HG03571 (cell line): Measurements from ENCODE around the gene PIWIL1.

Experiments
- ATAC-seq: cut with Tn5 transposase; IDR thresholded peaks from one replicate; pipeline ENCODE4 v1.9.1; 2021; ENCODE audit not compliant: unreplicated experiment

Gene PIWIL1

GRCh38 chr12:130336723-130337487, 782 bp upstream of the PIWIL1 start:
- ATAC-seq, result no peak

GRCh38 chr12:130338794-130339601, 1.3 kb downstream of the PIWIL1 start:
- no peak for ATAC-seq

GRCh38 chr12:130339951-130340350, 2.3 kb downstream of the PIWIL1 start:
- no peak for ATAC-seq

- ATAC-seq, result no peak
Observed at GRCh38 chr12:130342442-130342841, 4.8 kb downstream of the PIWIL1 start.

- no peak for ATAC-seq
Observed at GRCh38 chr12:130342842-130343241, 5.2 kb downstream of the PIWIL1 start.

- no peak for ATAC-seq
Observed at GRCh38 chr12:130344529-130344928, 6.8 kb downstream of the PIWIL1 start.

GRCh38 chr12:130345292-130345691, 7.6 kb downstream of the PIWIL1 start:
- no peak for ATAC-seq

- no peak for ATAC-seq
Observed at GRCh38 chr12:130347588-130347987, 9.9 kb downstream of the PIWIL1 start.

GRCh38 chr12:130350715-130351114, 13.0 kb downstream of the PIWIL1 start:
- ATAC-seq, result no peak

- ATAC-seq, result no peak
Observed at GRCh38 chr12:130351326-130351725, 13.6 kb downstream of the PIWIL1 start.

- ATAC-seq, result no peak
Observed at GRCh38 chr12:130353081-130353480, 15.4 kb downstream of the PIWIL1 start.

GRCh38 chr12:130354407-130354806, 16.7 kb downstream of the PIWIL1 start:
- ATAC-seq, result no peak

GRCh38 chr12:130356222-130356621, 18.5 kb downstream of the PIWIL1 start:
- no peak for ATAC-seq

GRCh38 chr12:130357241-130357640, 19.6 kb downstream of the PIWIL1 start:
- ATAC-seq, result no peak

- no peak for ATAC-seq
Observed at GRCh38 chr12:130357729-130358330, 20.1 kb downstream of the PIWIL1 start.

GRCh38 chr12:130362060-130362459, 24.4 kb downstream of the PIWIL1 start:
- ATAC-seq, result no peak

- ATAC-seq, result no peak
Observed at GRCh38 chr12:130364578-130364977, 26.9 kb downstream of the PIWIL1 start.

GRCh38 chr12:130366159-130366558, 28.5 kb downstream of the PIWIL1 start:
- no peak for ATAC-seq

GRCh38 chr12:130367003-130367402, 29.3 kb downstream of the PIWIL1 start:
- no peak for ATAC-seq

- ATAC-seq, result no peak
Observed at GRCh38 chr12:130367523-130367922, 29.8 kb downstream of the PIWIL1 start.

- no peak for ATAC-seq
Observed at GRCh38 chr12:130369816-130370215, 32.1 kb downstream of the PIWIL1 start.

GRCh38 chr12:130371296-130371695, 33.6 kb downstream of the PIWIL1 start:
- no peak for ATAC-seq
